ENCODE results near the gene ENAH. TPM values are rescaled to one million over a fixed set of nuclear protein-coding genes. Genes with fewer than 3 reads are reported as not detected.

The ENAH gene
- total RNA-seq, 4 donors from 2014 or later, result 158 to 295 (median 225) TPM

DNA sequence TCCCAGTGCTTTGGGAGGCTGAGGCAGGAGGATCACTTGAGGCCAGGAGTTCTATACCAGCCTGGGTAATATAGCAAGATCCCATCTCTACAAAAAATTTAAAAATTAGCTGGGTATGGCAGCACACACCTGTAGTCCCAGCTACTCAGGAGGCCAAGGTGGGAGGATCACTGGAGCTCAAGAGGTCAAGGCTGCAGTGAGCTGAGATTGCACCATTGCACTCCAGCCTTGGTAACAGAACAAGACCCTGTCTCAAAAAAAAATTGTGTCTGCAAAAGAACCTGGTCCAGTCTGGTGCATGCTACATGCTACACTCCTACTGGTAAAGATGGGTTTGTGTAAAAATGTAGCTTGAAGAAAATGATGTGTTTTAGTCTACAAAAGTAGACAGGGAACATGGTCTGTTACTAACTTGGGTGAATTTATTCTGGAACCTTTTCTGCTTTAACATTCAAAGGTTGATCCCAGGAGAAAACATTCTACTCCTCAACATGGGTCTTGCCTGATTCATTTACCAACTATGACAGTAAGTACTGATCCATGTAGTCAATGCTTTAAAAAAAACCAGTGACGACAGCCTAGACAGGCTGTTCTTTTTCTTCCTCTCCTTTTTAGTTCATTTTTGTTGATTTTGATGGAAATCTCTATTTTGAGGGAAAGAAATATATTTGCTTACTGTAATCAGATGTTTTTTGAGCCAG, 32.7 kb upstream of the ENAH start:
- Histone ChIP-seq H3K27me3 (no peaks in the 10 kb centered on the region), H3K36me3 (no peaks in the 10 kb centered on the region), H3K4me1 (no peaks in the 10 kb centered on the region), H3K4me3 (no peak overlapping the region), H3K27ac (no peak overlapping the region), H3K9me3 (no peaks in the 10 kb centered on the region)
- ATAC-seq, result no peak
- 89 to 100% methylated on average over 1 of the region's 1 CpG for whole genome bisulfite sequencing, 2 donors (ENCODE audit: low coverage in 1 of 2)
- TF ChIP-seq POLR2A (IDR thresholded peaks at IDR 0.05) (no peak), POLR2AphosphoS5 (IDR thresholded peaks at IDR 0.05) (no peak), EP300 (IDR thresholded peaks at IDR 0.05) (no peak)
- TF ChIP-seq, protein P1, sequence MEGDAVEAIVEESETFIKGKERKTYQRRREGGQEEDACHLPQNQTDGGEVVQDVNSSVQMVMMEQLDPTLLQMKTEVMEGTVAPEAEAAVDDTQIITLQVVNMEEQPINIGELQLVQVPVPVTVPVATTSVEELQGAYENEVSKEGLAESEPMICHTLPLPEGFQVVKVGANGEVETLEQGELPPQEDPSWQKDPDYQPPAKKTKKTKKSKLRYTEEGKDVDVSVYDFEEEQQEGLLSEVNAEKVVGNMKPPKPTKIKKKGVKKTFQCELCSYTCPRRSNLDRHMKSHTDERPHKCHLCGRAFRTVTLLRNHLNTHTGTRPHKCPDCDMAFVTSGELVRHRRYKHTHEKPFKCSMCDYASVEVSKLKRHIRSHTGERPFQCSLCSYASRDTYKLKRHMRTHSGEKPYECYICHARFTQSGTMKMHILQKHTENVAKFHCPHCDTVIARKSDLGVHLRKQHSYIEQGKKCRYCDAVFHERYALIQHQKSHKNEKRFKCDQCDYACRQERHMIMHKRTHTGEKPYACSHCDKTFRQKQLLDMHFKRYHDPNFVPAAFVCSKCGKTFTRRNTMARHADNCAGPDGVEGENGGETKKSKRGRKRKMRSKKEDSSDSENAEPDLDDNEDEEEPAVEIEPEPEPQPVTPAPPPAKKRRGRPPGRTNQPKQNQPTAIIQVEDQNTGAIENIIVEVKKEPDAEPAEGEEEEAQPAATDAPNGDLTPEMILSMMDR (IDR thresholded peaks at IDR 0.05), result no peak

DNA sequence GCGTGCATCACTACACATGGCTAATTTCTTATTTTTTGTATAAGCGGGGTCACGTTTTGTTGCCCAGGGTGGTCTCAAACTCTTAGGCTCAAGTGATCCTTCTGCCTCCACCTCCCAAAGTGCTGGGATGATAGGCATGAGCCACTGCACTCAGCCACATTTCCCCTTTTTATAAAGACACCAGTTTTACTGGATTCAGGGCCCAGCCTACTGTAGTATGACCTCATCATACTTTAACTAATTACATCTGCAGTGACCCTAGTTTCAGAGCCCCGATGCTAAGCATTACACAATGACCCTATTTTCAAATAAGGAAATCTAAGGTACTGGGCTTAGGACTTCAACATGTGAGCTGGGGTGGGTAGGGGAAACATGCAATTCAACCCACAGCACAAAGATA, 31.8 kb upstream of the ENAH start:
- Histone ChIP-seq H3K27me3 (no peaks in the 10 kb centered on the region), H3K27ac (no peak overlapping the region), H3K4me1 (no peaks in the 10 kb centered on the region), H3K36me3 (no peaks in the 10 kb centered on the region), H3K4me3 (no peak overlapping the region), H3K9me3 (no peaks in the 10 kb centered on the region)
- TF ChIP-seq, protein P1 (IDR thresholded peaks at IDR 0.05), result no peak
- TF ChIP-seq POLR2A (IDR thresholded peaks at IDR 0.05) (no peak), EP300 (IDR thresholded peaks at IDR 0.05) (no peak), POLR2AphosphoS5 (IDR thresholded peaks at IDR 0.05) (no peak)
- WGBS, 2 donors (ENCODE audit: low coverage in 1 of 2), result 100% methylated on average over 1 of the region's 4 CpGs; no CpG with 5 or more reads in 1 of the 2 donors
- no peak for ATAC-seq

DNA sequence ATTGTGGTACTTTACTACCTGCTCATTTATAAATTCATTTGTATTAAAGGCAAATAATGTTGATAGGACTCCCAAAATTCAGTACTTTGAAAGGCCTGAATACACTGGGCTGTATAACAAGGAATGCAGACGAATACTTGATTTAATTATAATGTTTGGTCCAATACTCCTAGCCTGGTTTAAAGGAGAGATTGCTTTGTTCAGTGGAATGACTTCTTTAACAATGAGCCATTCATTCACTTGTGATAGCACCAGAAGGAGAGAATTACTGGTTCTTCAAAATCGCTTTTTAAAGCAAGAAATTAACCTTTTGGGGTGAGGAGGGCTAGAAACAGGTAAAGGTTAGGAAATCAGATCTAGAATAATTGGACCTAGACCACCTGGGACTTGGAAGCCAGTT, 28.3 kb upstream of the ENAH start:
- 76 to 79% methylated on average over 2 of the region's 2 CpGs for WGBS, 2 donors (ENCODE audit: low coverage in 1 of 2)
- no peaks in the 10 kb centered on the region for H3K27me3 ChIP-seq
- no peaks in the 10 kb centered on the region for H3K36me3 ChIP-seq
- no peak overlapping the region for H3K4me3 ChIP-seq
- no peak for ATAC-seq
- no peak overlapping the region for H3K27ac ChIP-seq
- TF ChIP-seq POLR2AphosphoS5 (IDR thresholded peaks at IDR 0.05) (no peak), EP300 (IDR thresholded peaks at IDR 0.05) (no peak), POLR2A (IDR thresholded peaks at IDR 0.05) (no peak)
- TF ChIP-seq, protein P1 (IDR thresholded peaks at IDR 0.05), result no peak
- H3K4me1 ChIP-seq, result no peaks in the 10 kb centered on the region
- no peaks in the 10 kb centered on the region for H3K9me3 ChIP-seq

DNA sequence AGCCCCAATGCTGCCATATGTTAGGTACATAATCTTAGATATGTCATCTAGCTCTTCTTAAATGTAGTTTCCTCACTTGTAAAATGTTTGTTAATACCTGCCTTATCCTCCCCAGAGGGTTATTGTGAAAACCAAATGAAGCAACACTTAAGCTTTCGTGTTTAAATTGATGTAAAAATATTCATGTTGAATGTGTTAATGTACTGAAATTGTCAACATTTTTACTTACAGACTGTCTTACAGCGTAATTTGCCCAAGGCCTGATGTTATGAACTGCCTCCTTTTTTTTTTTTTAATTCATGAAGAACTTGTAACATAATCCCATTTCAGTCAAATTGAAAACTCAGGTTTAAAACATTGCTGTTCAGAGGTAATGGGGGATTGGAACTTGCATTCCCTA, 25.6 kb upstream of the ENAH start:
- TF ChIP-seq EP300 (IDR thresholded peaks at IDR 0.05), result no peak
- TF ChIP-seq, protein P1 (IDR thresholded peaks at IDR 0.05), result no peak
- no peak for TF ChIP-seq POLR2A (IDR thresholded peaks at IDR 0.05)
- TF ChIP-seq POLR2AphosphoS5 (IDR thresholded peaks at IDR 0.05), result no peak
- Histone ChIP-seq H3K27ac (no peak overlapping the region), H3K4me1 (no peaks in the 10 kb centered on the region), H3K4me3 (no peak overlapping the region), H3K9me3 (no peaks in the 10 kb centered on the region), H3K27me3 (no peaks in the 10 kb centered on the region), H3K36me3 (no peaks in the 10 kb centered on the region)
- no peak for ATAC-seq
- WGBS, 2 donors (ENCODE audit: low coverage in 1 of 2), result 89 to 100% methylated on average over 2 of the region's 2 CpGs

All from gastroesophageal sphincter (tissue), 4 donors.